ENCODE results near the gene LRFN4.

The LRFN4 gene

GRCh38 chr11:66840317-66841091 is 16.4 kb upstream of the LRFN4 start:
- no peaks in the 10 kb centered on the region for H3K9me3 ChIP-seq
- no peak overlapping the region for H3K4me3 ChIP-seq
- no peak for DNase-seq (ENCODE audit: low spot score in 2 of 2)
- H3K27me3 ChIP-seq (ENCODE audit: low read depth) = no peaks in the 10 kb centered on the region
- peaks cover 26% of the 10 kb centered on the region for H3K36me3 ChIP-seq (replicated peaks)
- in situ Hi-C loops (cut with MboI; ENCODE audit: low sequenced_read_pairs) = loop anchor here (5.0 kb wide), 1 partner anchor 148 kb away; no protein-coding TSS in a partner anchor
- H3K4me1 ChIP-seq = peaks cover 15% of the 10 kb centered on the region

- in situ Hi-C loops (cut with MboI; ENCODE audit: low sequenced_read_pairs) = loop anchor here (5.0 kb wide), 1 partner anchor 150 kb away; no protein-coding TSS in a partner anchor
- Histone ChIP-seq H3K27me3 (ENCODE audit: low read depth) (no peaks in the 10 kb centered on the region), H3K4me3 (peak overlapping the region; percentile 97), H3K36me3 (replicated peaks) (peaks cover 33% of the 10 kb centered on the region), H3K9me3 (no peaks in the 10 kb centered on the region), H3K4me1 (peaks cover 15% of the 10 kb centered on the region)
- no peak for DNase-seq (ENCODE audit: low spot score in 2 of 2)
Observed at GRCh38 chr11:66841861-66842260, 15.0 kb upstream of the LRFN4 start.

- no peak for DNase-seq (ENCODE audit: low spot score in 2 of 2)
- H3K4me3 ChIP-seq = peak overlapping the region; percentile 97
- in situ Hi-C loops (cut with MboI; ENCODE audit: low sequenced_read_pairs) = loop anchor here (5.0 kb wide), 1 partner anchor 150 kb away; no protein-coding TSS in a partner anchor
- peaks cover 15% of the 10 kb centered on the region for H3K4me1 ChIP-seq
- H3K36me3 ChIP-seq (replicated peaks) = peaks cover 33% of the 10 kb centered on the region
- H3K9me3 ChIP-seq = no peaks in the 10 kb centered on the region
- no peaks in the 10 kb centered on the region for H3K27me3 ChIP-seq (ENCODE audit: low read depth)
Observed at GRCh38 chr11:66842501-66842895, 14.4 kb upstream of the LRFN4 start.

GRCh38 chr11:66842896-66843775 is 13.7 kb upstream of the LRFN4 start, which contains the start of gene RCE1:
RCE1 (plus strand) TSS chr11:66843441; CDS start chr11:66843456, 15 bp downstream.
- peak; percentile 73 to 93 for DNase-seq (ENCODE audit: low spot score in 2 of 2)
- peaks cover 15% of the 10 kb centered on the region for H3K4me1 ChIP-seq
- in situ Hi-C loops (cut with MboI; ENCODE audit: low sequenced_read_pairs) = loop anchor here (5.0 kb wide), 1 partner anchor 151 kb away; no protein-coding TSS in a partner anchor
- peaks cover 39% of the 10 kb centered on the region for H3K36me3 ChIP-seq (replicated peaks)
- H3K9me3 ChIP-seq = no peaks in the 10 kb centered on the region
- H3K4me3 ChIP-seq = peak within 1 kb of the TSS; percentile 97
- no peaks in the 10 kb centered on the region for H3K27me3 ChIP-seq (ENCODE audit: low read depth)

GRCh38 chr11:66843776-66844495 is 12.9 kb upstream of the LRFN4 start:
- no peak for DNase-seq (ENCODE audit: low spot score in 2 of 2)
- peak overlapping the region; percentile 97 for H3K4me3 ChIP-seq
- H3K4me1 ChIP-seq = peaks cover 15% of the 10 kb centered on the region
- no peaks in the 10 kb centered on the region for H3K9me3 ChIP-seq
- in situ Hi-C loops (cut with MboI; ENCODE audit: low sequenced_read_pairs) = loop anchor here (5.0 kb wide), 1 partner anchor 152 kb away; no protein-coding TSS in a partner anchor
- H3K36me3 ChIP-seq (replicated peaks) = peaks cover 46% of the 10 kb centered on the region
- no peaks in the 10 kb centered on the region for H3K27me3 ChIP-seq (ENCODE audit: low read depth)

- Histone ChIP-seq H3K4me1 (peaks cover 15% of the 10 kb centered on the region), H3K36me3 (replicated peaks) (peaks cover 48% of the 10 kb centered on the region), H3K27me3 (ENCODE audit: low read depth) (no peaks in the 10 kb centered on the region), H3K4me3 (peak overlapping the region; percentile 97), H3K9me3 (no peaks in the 10 kb centered on the region)
- DNase-seq (ENCODE audit: low spot score in 2 of 2) = no peak
- in situ Hi-C loops (cut with MboI; ENCODE audit: low sequenced_read_pairs) = loop anchor here (5.0 kb wide), 1 partner anchor 152 kb away; no protein-coding TSS in a partner anchor
Observed at GRCh38 chr11:66844496-66845142, 12.2 kb upstream of the LRFN4 start.

GRCh38 chr11:66845143-66845875 is 11.6 kb upstream of the LRFN4 start:
- H3K4me3 ChIP-seq = no peak overlapping the region
- in situ Hi-C loops (cut with MboI; ENCODE audit: low sequenced_read_pairs) = no loop called here
- peaks cover 15% of the 10 kb centered on the region for H3K4me1 ChIP-seq
- DNase-seq (ENCODE audit: low spot score in 2 of 2) = no peak
- H3K9me3 ChIP-seq = no peaks in the 10 kb centered on the region
- no peaks in the 10 kb centered on the region for H3K27me3 ChIP-seq (ENCODE audit: low read depth)
- H3K36me3 ChIP-seq (replicated peaks) = peaks cover 45% of the 10 kb centered on the region

- Histone ChIP-seq H3K9me3 (no peaks in the 10 kb centered on the region), H3K36me3 (replicated peaks) (peaks cover 43% of the 10 kb centered on the region), H3K4me3 (no peak overlapping the region), H3K27me3 (ENCODE audit: low read depth) (no peaks in the 10 kb centered on the region), H3K4me1 (peaks cover 15% of the 10 kb centered on the region)
- DNase-seq (ENCODE audit: low spot score in 2 of 2) = no peak
- in situ Hi-C loops (cut with MboI; ENCODE audit: low sequenced_read_pairs) = no loop called here
Observed at GRCh38 chr11:66845876-66846212, 11.0 kb upstream of the LRFN4 start.

- in situ Hi-C loops (cut with MboI; ENCODE audit: low sequenced_read_pairs) = no loop called here
- DNase-seq (ENCODE audit: low spot score in 2 of 2) = peak in 1 of 2 experiments; percentile 5
Observed at GRCh38 chr11:66846671-66847091, 10.2 kb upstream of the LRFN4 start.

GRCh38 chr11:66847461-66848232 is 9.2 kb upstream of the LRFN4 start:
- Histone ChIP-seq H3K9me3 (no peaks in the 10 kb centered on the region), H3K4me1 (peaks cover 7% of the 10 kb centered on the region), H3K4me3 (no peak overlapping the region), H3K27me3 (ENCODE audit: low read depth) (no peaks in the 10 kb centered on the region), H3K36me3 (replicated peaks) (peaks cover 33% of the 10 kb centered on the region)
- in situ Hi-C loops (cut with MboI; ENCODE audit: low sequenced_read_pairs) = no loop called here
- peak in 1 of 2 experiments; percentile 7 for DNase-seq (ENCODE audit: low spot score in 2 of 2)

More at GRCh38 chr11:66846671-66847091, 10.2 kb upstream of the LRFN4 start:
- H3K4me1 ChIP-seq = peaks cover 15% of the 10 kb centered on the region
- no peaks in the 10 kb centered on the region for H3K27me3 ChIP-seq (ENCODE audit: low read depth)
- H3K9me3 ChIP-seq = no peaks in the 10 kb centered on the region
- peaks cover 37% of the 10 kb centered on the region for H3K36me3 ChIP-seq (replicated peaks)
- no peak overlapping the region for H3K4me3 ChIP-seq

- H3K9me3 ChIP-seq = no peaks in the 10 kb centered on the region
- in situ Hi-C loops (cut with MboI; ENCODE audit: low sequenced_read_pairs) = no loop called here
- H3K4me1 ChIP-seq = peaks cover 7% of the 10 kb centered on the region
- H3K4me3 ChIP-seq = no peak overlapping the region
- peaks cover 29% of the 10 kb centered on the region for H3K36me3 ChIP-seq (replicated peaks)
- peak in 1 of 2 experiments; percentile 7 for DNase-seq (ENCODE audit: low spot score in 2 of 2)
- H3K27me3 ChIP-seq (ENCODE audit: low read depth) = no peaks in the 10 kb centered on the region
Observed at GRCh38 chr11:66848671-66849500, 8.0 kb upstream of the LRFN4 start.
